Karpas-422 (cell line): ENCODE data around the gene NHEJ1. TPM values are rescaled to one million over a fixed set of nuclear protein-coding genes. Genes with fewer than 3 reads are reported as not detected.

Experiments
- DNase-seq: peaks from one replicate; pipeline ENCODE4 v3.0.0-alpha.2; 2015
- H2AFZ ChIP-seq: fragments of 200-600 bp; sonication (generic); 2 replicates; pipeline ENCODE4 v1.6.1; 2014; ENCODE audit warnings: antibody characterized with exemption, low read length, mixed read lengths
- H3K27ac ChIP-seq: fragments of 200-600 bp; sonication (generic); 2 replicates; pipeline ENCODE4 v1.5.1; 2014; ENCODE audit warnings: mild to moderate bottlenecking, low read length, moderate library complexity
- H3K27me3 ChIP-seq: fragments of 200-600 bp; sonication (generic); 2 replicates; pipeline ENCODE4 v1.6.1; 2014; ENCODE audit warnings: low read length, mixed read lengths
- H3K36me3 ChIP-seq: fragments of 200-600 bp; sonication (generic); 2 replicates; pipeline ENCODE4 v1.6.1; 2014; ENCODE audit warnings: low read length, mixed read lengths; ENCODE audit not compliant: insufficient read depth
- H3K4me1 ChIP-seq: fragments of 200-600 bp; sonication (generic); 2 replicates; pipeline ENCODE4 v1.6.1; 2014; ENCODE audit warnings: mild to moderate bottlenecking, low read length, mixed read lengths
- H3K4me2 ChIP-seq: fragments of 200-600 bp; sonication (generic); 2 replicates; pipeline ENCODE4 v1.6.1; 2014; ENCODE audit warnings: low read length, low read depth, mild to moderate bottlenecking; ENCODE audit not compliant: poor library complexity, severe bottlenecking
- H3K4me3 ChIP-seq: fragments of 200-600 bp; sonication (generic); 2 replicates; pipeline ENCODE4 v1.5.1; 2014; ENCODE audit warnings: mild to moderate bottlenecking, antibody characterized with exemption, low read length, mixed read lengths
- H3K79me2 ChIP-seq: fragments of 200-600 bp; sonication (generic); 2 replicates; pipeline ENCODE4 v1.6.1; 2014; ENCODE audit warnings: mild to moderate bottlenecking, low read length, mixed read lengths
- H3K9ac ChIP-seq: fragments of 200-600 bp; sonication (generic); 2 replicates; pipeline ENCODE4 v1.6.0; 2014; ENCODE audit warnings: low read length
- H3K9me2 ChIP-seq: fragments of 200-600 bp; sonication (generic), shearing (Covaris generic); replicated peaks from 2 replicates; pipeline ENCODE4 v1.6.0; 2014; ENCODE audit warnings: mild to moderate bottlenecking, low read length, moderate library complexity; ENCODE audit not compliant: insufficient read depth
- H3K9me3 ChIP-seq: fragments of 300-700, 200-600 bp; sonication (generic); 2 replicates; pipeline ENCODE4 v1.6.1; 2014; ENCODE audit warnings: low read length, mixed read lengths
- H4K20me1 ChIP-seq: fragments of 200-600 bp; sonication (generic); 2 replicates; pipeline ENCODE4 v1.6.1; 2014; ENCODE audit warnings: mild to moderate bottlenecking, antibody characterized with exemption, low read length, low read depth; ENCODE audit not compliant: insufficient read depth
- small RNA-seq: library from RNA; depleted of rRNA; stranded (forward); fragments of <200 nt; gene quantifications from one replicate; pipeline ENCODE3, GENCODE V24; 2014
- total RNA-seq: library from RNA; depleted of rRNA; stranded (reverse); fragments of >200 nt; shearing (Covaris generic); gene quantifications from 2 replicates; pipeline ENCODE4 v1.2.3, GENCODE V29; 2014; ENCODE audit warnings: low replicate concordance; rRNA removed

The NHEJ1 gene
- total RNA-seq, 1 experiment from 2014 or later: 21.5 TPM

GRCh38 chr2:219028996-219029828 lies 131.4 kb downstream of the NHEJ1 start:
- no peak for DNase-seq
- H3K27me3 ChIP-seq: no peaks in the 10 kb centered on the region
- H3K9ac ChIP-seq: no peak overlapping the region

GRCh38 chr2:219028141-219028540 lies 132.5 kb downstream of the NHEJ1 start:
- no peaks in the 10 kb centered on the region for H3K9me2 ChIP-seq
- no peaks in the 10 kb centered on the region for H3K9me3 ChIP-seq
- H3K4me1 ChIP-seq: no peaks in the 10 kb centered on the region
- no peaks in the 10 kb centered on the region for H3K27me3 ChIP-seq
- H3K4me2 ChIP-seq: no peak overlapping the region
- no peaks in the 10 kb centered on the region for H3K36me3 ChIP-seq
- no peak overlapping the region for H2AFZ ChIP-seq
- H3K27ac ChIP-seq: no peak overlapping the region
- no peak overlapping the region for H3K9ac ChIP-seq
- no peak for DNase-seq
- H3K4me3 ChIP-seq: no peak overlapping the region
- no peaks in the 10 kb centered on the region for H3K79me2 ChIP-seq
- H4K20me1 ChIP-seq: 0 out of 2 replicates have a peak, but pooled peaks cover 3% of the 10 kb centered on the region

More at GRCh38 chr2:219028996-219029828, 131.4 kb downstream of the NHEJ1 start:
- no peak overlapping the region for H3K4me2 ChIP-seq
- no peaks in the 10 kb centered on the region for H3K9me3 ChIP-seq
- H3K9me2 ChIP-seq: no peaks in the 10 kb centered on the region
- H4K20me1 ChIP-seq: 0 out of 2 replicates have a peak, but pooled peaks cover 3% of the 10 kb centered on the region
- no peaks in the 10 kb centered on the region for H3K4me1 ChIP-seq
- no peak overlapping the region for H3K4me3 ChIP-seq
- no peak overlapping the region for H2AFZ ChIP-seq
- no peaks in the 10 kb centered on the region for H3K79me2 ChIP-seq
- no peaks in the 10 kb centered on the region for H3K36me3 ChIP-seq
- H3K27ac ChIP-seq: no peak overlapping the region

DNA sequence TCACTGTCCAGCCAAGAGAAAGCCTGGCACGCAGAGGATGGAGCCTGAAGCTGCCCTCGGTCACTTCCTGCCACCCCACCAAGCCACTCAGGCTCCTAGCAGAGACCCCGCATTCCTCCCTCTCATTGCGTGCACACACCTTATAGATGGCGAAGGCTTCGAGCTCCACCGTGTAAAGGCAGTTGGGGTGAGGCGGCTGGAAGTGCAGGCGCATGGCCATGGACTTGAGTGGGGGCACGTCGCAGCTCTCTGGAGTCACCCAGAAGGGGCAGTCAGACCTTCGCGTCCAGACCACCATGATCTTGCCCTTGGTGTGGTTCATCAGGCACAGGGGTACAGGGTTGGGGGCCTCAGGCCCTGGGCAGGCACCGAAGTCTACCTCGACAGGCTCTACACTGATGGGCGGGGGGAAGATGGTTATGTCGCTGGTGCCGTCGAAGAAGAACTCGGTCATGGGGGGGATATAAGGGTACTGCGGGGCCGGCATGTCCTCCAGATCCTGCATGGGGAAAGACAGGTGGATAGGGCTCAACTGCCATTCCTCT lies 133.0 kb downstream of the NHEJ1 start:
- Histone ChIP-seq H3K4me2 (no peak overlapping the region), H4K20me1 (0 out of 2 replicates have a peak, but pooled peaks cover 3% of the 10 kb centered on the region), H3K27me3 (no peaks in the 10 kb centered on the region), H3K9ac (no peak overlapping the region), H3K4me3 (no peak overlapping the region), H3K79me2 (no peaks in the 10 kb centered on the region), H3K27ac (no peak overlapping the region), H3K9me3 (no peaks in the 10 kb centered on the region), H3K4me1 (no peaks in the 10 kb centered on the region), H3K36me3 (no peaks in the 10 kb centered on the region), H3K9me2 (no peaks in the 10 kb centered on the region), H2AFZ (no peak overlapping the region)
- no peak for DNase-seq

GRCh38 chr2:219026946-219027345 lies 133.7 kb downstream of the NHEJ1 start:
- H2AFZ ChIP-seq: no peak overlapping the region
- H4K20me1 ChIP-seq: 0 out of 2 replicates have a peak, but pooled peaks cover 3% of the 10 kb centered on the region
- no peaks in the 10 kb centered on the region for H3K27me3 ChIP-seq
- no peaks in the 10 kb centered on the region for H3K9me3 ChIP-seq
- no peak overlapping the region for H3K4me2 ChIP-seq
- no peaks in the 10 kb centered on the region for H3K36me3 ChIP-seq
- H3K4me1 ChIP-seq: no peaks in the 10 kb centered on the region
- H3K9ac ChIP-seq: no peak overlapping the region
- no peak overlapping the region for H3K4me3 ChIP-seq
- H3K27ac ChIP-seq: no peak overlapping the region
- DNase-seq: no peak
- H3K79me2 ChIP-seq: no peaks in the 10 kb centered on the region
- H3K9me2 ChIP-seq: no peaks in the 10 kb centered on the region

- H3K27me3 ChIP-seq: no peaks in the 10 kb centered on the region
- no peak overlapping the region for H3K27ac ChIP-seq
- no peak for DNase-seq
- no peak overlapping the region for H3K4me3 ChIP-seq
- H2AFZ ChIP-seq: no peak overlapping the region
- H3K36me3 ChIP-seq: no peaks in the 10 kb centered on the region
- H3K4me2 ChIP-seq: no peak overlapping the region
- H3K79me2 ChIP-seq: no peaks in the 10 kb centered on the region
- H3K9me3 ChIP-seq: no peaks in the 10 kb centered on the region
- H3K9me2 ChIP-seq: no peaks in the 10 kb centered on the region
- H3K9ac ChIP-seq: no peak overlapping the region
- H4K20me1 ChIP-seq: 0 out of 2 replicates have a peak, but pooled peaks cover 3% of the 10 kb centered on the region
- no peaks in the 10 kb centered on the region for H3K4me1 ChIP-seq
Measured at GRCh38 chr2:219025637-219026585, 134.7 kb downstream of the NHEJ1 start.

Small RNA genes within 50 kb of the gene (small RNA-seq; reads per million reads assigned to genes)
- gene MIR3131 (not detected), gene RN7SL764P (not detected)

Other genes starting within 250 kb of the NHEJ1 start
- gene CDK5R2, start 201.1 kb downstream of the NHEJ1 start, total RNA-seq: 0.61 TPM in 1 of 2 replicates, not detected in the other
- not detected in 2 replicates for gene FEV, start 175.6 kb downstream of the NHEJ1 start, total RNA-seq
- not detected in 2 replicates for gene CRYBA2, start 167.4 kb downstream of the NHEJ1 start, total RNA-seq
- gene CFAP65, start 119.3 kb downstream of the NHEJ1 start, total RNA-seq: 0.11 TPM in 1 of 2 replicates, not detected in the other
- not detected in 2 replicates for gene IHH, start 99.9 kb downstream of the NHEJ1 start, total RNA-seq
- 2.7 and 3.5 TPM in 2 replicates for gene SLC23A3, start 9.2 kb upstream of the NHEJ1 start, total RNA-seq
- gene CNPPD1, start 16.1 kb upstream of the NHEJ1 start, total RNA-seq: 38.7 and 64.8 TPM in 2 replicates
- gene RETREG2, start 17.5 kb upstream of the NHEJ1 start, total RNA-seq: 61.1 and 93.8 TPM in 2 replicates
- 28.0 and 37.6 TPM in 2 replicates for gene ZFAND2B, start 46.0 kb upstream of the NHEJ1 start, total RNA-seq
- 14.3 and 28.4 TPM in 2 replicates for gene ABCB6, start 58.1 kb upstream of the NHEJ1 start, total RNA-seq
- gene ATG9A, start 68.8 kb upstream of the NHEJ1 start, total RNA-seq: 16.6 and 25.9 TPM in 2 replicates
- 159 and 230 TPM in 2 replicates for gene ANKZF1, start 69.0 kb upstream of the NHEJ1 start, total RNA-seq
- gene GLB1L, start 84.6 kb upstream of the NHEJ1 start, total RNA-seq: 4.3 and 6.4 TPM in 2 replicates
- 22.8 and 30.7 TPM in 2 replicates for gene STK16, start 84.7 kb upstream of the NHEJ1 start, total RNA-seq
- not detected in 2 replicates for gene TUBA4B, start 92.4 kb upstream of the NHEJ1 start, total RNA-seq
- gene TUBA4A, start 93.1 kb upstream of the NHEJ1 start, total RNA-seq: 32.6 and 61.8 TPM in 2 replicates
- gene DNAJB2, start 118.6 kb upstream of the NHEJ1 start, total RNA-seq: 30.9 and 55.8 TPM in 2 replicates
- gene PTPRN, start 148.6 kb upstream of the NHEJ1 start, total RNA-seq: not detected in 2 replicates
- not detected in 2 replicates for gene RESP18, start 171.9 kb upstream of the NHEJ1 start, total RNA-seq
- 74.6 and 77.9 TPM in 2 replicates for gene DNPEP, start 227.1 kb upstream of the NHEJ1 start, total RNA-seq